A549 treated with GW870086 at 1 μM for 4 hours (cell line): ENCODE data around the gene MYL6. TPM values are rescaled to one million over a fixed set of nuclear protein-coding genes. Genes with fewer than 3 reads are reported as not detected.

Source experiments
- total RNA-seq: library from RNA; stranded (reverse); fragments of 200-300 nt; extraction: Qiagen RNA extraction; gene quantifications from 5 replicates; pipeline ENCODE4 v1.2.3, GENCODE V29; 2022; ENCODE audit warnings: low read depth

MYL6 gene
- 2,118 to 2,979 TPM (median 2,161 TPM) in 5 replicates for total RNA-seq

DNA sequence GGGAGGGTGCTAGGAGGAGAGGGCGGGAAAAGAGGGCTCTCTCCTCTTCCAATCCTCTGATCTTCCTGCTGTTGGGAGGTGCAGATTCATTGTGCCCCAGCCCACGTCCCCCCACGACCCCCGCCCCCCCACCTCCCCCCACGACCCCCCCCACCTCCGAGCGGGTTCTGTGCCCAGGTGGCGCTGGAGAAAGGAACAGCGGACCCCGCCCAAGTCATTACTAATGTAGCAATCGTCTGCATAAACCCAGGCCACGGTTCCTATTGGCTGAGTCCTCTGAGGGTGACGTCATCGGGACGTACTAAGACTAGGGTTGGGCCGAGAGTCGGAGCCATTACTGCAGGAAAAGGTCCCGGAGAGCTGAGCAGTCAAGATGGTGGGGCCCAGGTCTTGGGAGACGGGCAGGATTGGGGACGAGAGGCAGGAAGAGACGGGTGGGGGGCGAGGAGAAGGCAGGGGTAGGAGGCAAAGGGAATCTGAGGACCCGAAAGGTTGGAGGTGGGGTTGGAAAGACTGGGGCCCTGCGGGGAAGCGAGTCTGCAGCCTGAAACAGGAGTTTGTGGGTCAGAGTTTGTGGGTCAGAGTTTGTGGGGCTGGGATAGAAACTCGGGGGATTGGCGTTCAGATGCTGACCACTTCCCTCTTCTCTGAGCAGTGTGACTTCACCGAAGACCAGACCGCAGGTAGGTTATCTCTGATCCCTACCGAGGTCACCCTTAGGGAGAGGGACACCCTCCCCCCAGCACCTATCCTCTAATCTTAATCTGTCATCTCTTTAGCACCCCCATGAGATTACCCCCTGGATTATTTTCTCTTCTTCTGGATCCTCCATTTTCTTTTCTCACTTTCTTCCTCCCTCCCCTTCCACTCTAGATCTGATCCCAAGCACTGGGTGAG lies at the start of gene MYL6:
TSS of gene MYL6 (plus strand) at position 331 of the 897 bp plus-strand sequence. CDS start at position 374, 43 bp downstream.

DNA sequence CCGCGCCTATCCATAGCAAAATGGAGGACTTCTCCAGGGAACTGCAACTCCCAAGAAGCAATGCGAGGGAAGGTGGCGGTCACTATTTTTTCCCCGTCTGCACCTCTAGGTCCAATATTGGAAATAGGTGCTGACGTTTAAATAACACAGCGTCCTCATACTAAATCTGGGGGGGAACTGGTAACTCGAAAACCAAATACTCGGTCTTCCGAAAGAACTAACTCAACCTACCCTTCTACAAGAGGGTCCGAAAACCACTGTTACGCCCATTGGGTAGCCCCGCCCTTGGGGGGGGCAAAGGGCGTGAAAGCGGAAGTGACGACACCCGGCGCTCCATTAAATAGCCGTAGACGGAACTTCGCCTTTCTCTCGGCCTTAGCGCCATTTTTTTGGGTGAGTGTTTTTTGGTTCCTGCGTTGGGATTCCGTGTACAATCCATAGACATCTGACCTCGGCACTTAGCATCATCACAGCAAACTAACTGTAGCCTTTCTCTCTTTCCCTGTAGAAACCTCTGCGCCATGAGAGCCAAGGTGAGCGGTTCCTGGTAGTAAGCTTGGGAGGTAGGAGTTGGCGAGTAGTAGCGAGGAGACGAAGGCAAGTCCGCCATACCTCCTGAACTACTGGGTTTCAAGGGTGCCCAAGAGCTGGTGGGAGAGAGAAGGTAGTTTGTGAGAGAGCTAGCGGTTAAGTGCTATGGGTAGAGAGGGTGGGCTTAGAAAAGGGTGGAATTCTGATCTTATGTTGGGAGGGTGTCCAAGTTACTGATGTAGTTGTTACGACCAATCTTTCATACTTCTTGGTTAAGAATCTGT lies 41.7 kb upstream of the MYL6 start, which contains the start of gene RPL41:
TSS of gene RPL41 (plus strand) at position 367 of the 815 bp plus-strand sequence.

DNA sequence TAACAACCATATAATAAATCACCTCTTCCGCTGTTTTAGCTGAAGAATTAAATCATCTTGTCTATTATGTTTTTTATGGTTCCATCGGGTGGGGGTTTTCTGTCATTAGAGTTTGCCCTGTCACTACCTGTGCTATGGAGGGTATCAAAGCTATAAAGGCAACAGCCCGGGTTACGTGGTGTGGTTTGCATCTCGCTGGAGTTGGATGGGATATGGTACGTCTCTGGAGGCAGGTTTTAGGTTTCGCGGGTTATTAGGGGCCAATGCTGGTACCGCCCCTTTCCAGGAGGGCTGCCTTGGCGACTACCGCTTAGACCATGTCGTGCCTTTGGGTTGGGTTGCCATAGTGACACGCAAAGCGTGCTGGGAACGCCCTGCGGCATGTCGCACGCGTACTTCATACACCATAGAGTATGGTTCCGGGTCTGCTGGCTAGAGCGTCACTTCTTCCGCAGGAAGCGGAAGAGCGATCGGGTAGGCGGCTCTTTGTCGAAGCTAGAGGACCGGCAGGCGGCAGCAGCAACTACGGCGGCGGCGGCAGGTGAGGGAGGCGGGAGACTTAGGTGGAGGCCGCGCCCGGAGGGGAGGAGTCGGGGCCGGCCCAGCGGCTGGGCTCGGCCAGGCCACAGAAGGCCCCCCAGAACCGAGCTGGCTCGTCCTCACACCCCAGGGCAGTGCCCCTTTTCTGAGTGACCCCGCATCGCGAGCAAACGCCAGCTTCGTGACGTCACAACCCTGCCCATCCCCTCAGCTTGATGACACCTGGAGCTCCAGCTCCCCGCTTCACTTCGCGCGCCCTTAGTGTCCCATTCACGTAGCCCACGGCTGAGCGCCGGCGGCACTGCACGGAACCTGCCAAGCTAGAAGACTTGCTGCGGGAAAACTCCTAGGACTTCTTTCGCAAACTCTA lies 40.1 kb upstream of the MYL6 start, which contains the start of gene ZC3H10:
TSS of gene ZC3H10 (plus strand) at position 489 of the 910 bp plus-strand sequence. CDS start 2,297 bp downstream, outside the sequence.

DNA sequence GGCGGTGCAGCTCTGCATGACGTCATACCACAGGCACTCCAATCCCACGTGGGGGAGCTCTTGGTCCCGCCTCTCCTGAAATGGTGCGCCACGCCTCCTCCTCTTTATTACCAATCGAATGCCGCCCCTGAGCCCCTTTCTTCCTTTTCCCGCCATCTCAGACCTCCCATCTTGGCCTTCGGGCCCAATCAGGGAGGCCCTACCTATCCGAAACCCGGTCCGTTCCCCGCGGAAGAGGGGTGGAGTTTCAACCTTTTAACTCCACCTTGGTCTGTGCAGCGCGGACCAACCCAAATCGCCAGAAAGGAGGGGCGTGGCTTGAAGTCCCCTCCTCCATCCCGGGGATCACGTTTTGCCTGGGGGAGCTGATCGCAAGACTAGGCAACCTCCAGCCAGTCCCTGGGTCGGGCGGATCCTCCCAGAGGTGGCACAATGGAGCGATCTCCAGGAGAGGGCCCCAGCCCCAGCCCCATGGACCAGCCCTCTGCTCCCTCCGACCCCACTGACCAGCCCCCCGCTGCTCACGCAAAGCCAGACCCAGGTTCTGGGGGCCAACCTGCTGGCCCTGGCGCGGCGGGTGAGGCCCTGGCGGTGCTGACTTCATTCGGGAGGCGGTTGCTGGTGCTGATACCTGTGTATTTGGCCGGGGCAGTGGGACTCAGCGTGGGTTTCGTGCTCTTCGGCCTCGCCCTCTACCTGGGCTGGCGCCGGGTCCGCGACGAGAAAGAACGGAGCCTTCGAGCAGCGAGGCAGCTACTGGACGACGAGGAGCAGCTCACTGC lies 30.1 kb upstream of the MYL6 start, which contains the start of gene ESYT1:
TSS of gene ESYT1 (plus strand) at position 380 of the 782 bp plus-strand sequence. CDS start at position 433, 53 bp downstream.

DNA sequence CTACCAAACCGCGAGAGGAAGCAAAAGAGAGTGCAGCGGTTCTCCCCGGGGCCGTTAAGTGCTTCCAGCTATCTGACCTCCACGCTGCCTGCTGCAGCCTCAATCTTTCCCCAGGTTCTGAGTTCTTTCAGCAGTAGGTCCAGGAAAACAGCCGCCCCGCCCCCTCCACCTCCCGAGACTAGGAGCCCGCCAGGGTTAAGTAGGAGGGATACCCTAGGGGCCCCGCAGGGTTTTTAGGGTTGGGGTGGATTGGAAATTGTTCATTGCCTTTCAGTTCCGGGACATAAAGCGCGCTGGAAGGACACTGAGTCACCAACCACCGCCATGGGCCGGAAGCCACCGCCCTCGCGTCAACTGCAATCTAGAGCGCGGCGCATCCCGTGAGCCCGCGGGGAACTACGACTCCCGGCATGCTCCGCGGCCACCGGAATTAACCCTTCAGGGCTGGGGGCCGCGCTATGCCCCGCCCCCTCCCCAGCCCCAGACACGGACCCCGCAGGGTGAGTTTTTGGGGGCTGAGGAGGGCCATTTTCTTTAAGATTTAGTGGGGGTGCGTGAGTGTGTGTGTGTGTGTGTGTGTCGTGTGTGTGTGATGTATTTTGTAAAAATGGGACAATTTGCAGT lies 5.9 kb upstream of the MYL6 start, which contains the start of gene MYL6B:
TSS of gene MYL6B (plus strand) at position 456 of the 624 bp plus-strand sequence. CDS start 1,332 bp downstream, outside the sequence.

DNA sequence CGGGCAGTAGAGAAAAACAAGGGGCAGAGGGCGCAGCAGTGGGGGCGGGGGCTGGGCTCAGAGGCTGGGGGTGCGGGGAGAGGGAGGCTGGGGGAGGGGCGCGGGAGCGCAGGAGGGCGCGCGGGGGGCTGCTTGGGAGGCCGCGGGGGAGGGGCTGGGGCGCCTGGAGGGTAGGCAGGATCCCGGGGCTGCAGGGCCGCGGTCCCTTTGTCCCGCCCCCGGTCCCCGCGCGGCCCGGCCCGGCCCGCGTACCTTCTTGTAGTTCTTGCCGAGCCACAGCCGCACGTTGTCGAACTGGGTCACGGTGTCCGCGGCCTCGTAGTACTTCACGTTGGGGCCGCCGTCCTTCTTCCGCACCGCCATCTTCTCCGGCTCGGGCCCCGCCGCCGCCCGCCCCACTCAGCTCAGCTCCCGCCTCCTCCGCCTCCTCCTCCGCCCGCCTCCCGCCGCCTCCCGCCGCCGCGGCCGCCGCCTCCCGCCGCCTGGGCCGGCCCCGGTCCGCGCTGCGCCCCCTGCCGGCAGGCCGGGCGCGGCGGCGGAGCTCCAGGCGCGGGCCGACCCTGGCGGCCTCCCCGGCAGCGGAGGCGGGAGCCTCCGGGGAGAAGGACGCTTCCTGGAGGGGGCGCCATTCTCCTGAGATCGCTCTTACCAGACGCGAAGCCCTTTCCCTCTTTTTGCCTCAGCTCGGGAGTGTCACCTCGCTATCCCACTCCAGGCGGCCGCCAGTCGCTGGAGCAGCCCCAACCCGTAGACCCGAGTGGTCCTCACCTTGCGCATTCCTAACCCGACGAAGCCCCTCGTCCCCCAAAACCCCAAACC lies 31.1 kb downstream of the MYL6 start, which contains the start of gene SMARCC2:
TSS of gene SMARCC2 (minus strand) at position 385 of the 819 bp plus-strand sequence. CDS start at position 363, 22 bp downstream.

Other genes with a start within 250 kb of the MYL6 start
- 35.6 to 43.1 TPM (median 39.1 TPM) in 5 replicates for gene PYM1, start 230.5 kb upstream of the MYL6 start, total RNA-seq
- gene DGKA, start 227.2 kb upstream of the MYL6 start, total RNA-seq = 17.0 to 28.7 TPM (median 21.1 TPM) in 5 replicates
- 0.68 to 1.4 TPM (median 0.88 TPM) in 5 replicates for gene PMEL, start 192.3 kb upstream of the MYL6 start, total RNA-seq
- gene CDK2, start 191.5 kb upstream of the MYL6 start, total RNA-seq = 49.1 to 57.5 TPM (median 55.2 TPM) in 5 replicates
- gene RAB5B, start 184.3 kb upstream of the MYL6 start, total RNA-seq = 24.4 to 34.1 TPM (median 32.7 TPM) in 5 replicates
- 7.5 to 9.4 TPM (median 9.2 TPM) in 5 replicates for gene SUOX, start 161.1 kb upstream of the MYL6 start, total RNA-seq
- gene IKZF4, start 137.3 kb upstream of the MYL6 start, total RNA-seq = 1.7 to 3.9 TPM (median 2.9 TPM) in 5 replicates
- gene RPS26, start 116.4 kb upstream of the MYL6 start, total RNA-seq = 700 to 893 TPM (median 717 TPM) in 5 replicates
- gene ERBB3, start 78.2 kb upstream of the MYL6 start, total RNA-seq = 0.95 to 3.0 TPM (median 1.4 TPM) in 5 replicates
- gene PA2G4, start 53.8 kb upstream of the MYL6 start, total RNA-seq = 283 to 329 TPM (median 289 TPM) in 5 replicates
- 5,218 to 5,761 TPM (median 5,566 TPM) in 5 replicates for gene RPL41, start 41.7 kb upstream of the MYL6 start, total RNA-seq
- gene ZC3H10, start 40.1 kb upstream of the MYL6 start, total RNA-seq = 2.4 to 3.6 TPM (median 2.6 TPM) in 5 replicates
- 63.1 to 68.1 TPM (median 65.7 TPM) in 5 replicates for gene ESYT1, start 30.1 kb upstream of the MYL6 start, total RNA-seq
- 72.9 to 93.3 TPM (median 80.4 TPM) in 5 replicates for gene MYL6B, start 5.8 kb upstream of the MYL6 start, total RNA-seq
- gene SMARCC2, start 31.1 kb downstream of the MYL6 start, total RNA-seq = 27.3 to 35.8 TPM (median 34.5 TPM) in 5 replicates
- 20.0 to 27.0 TPM (median 24.3 TPM) in 5 replicates for gene RNF41, start 63.6 kb downstream of the MYL6 start, total RNA-seq
- 53.0 to 66.2 TPM (median 57.4 TPM) in 5 replicates for gene NABP2, start 66.0 kb downstream of the MYL6 start, total RNA-seq
- gene SLC39A5, start 71.7 kb downstream of the MYL6 start, total RNA-seq = 0.34 TPM in 1 of 5 replicates, not detected in the others
- 37.2 to 45.2 TPM (median 43.7 TPM) in 5 replicates for gene ANKRD52, start 100.0 kb downstream of the MYL6 start, total RNA-seq
- 16.2 to 17.4 TPM (median 17.0 TPM) in 5 replicates for gene COQ10A, start 108.6 kb downstream of the MYL6 start, total RNA-seq
- gene CS, start 142.0 kb downstream of the MYL6 start, total RNA-seq = 153 to 169 TPM (median 159 TPM) in 5 replicates
- 115 to 162 TPM (median 149 TPM) in 5 replicates for gene CNPY2, start 157.6 kb downstream of the MYL6 start, total RNA-seq
- gene PAN2, start 175.6 kb downstream of the MYL6 start, total RNA-seq = 13.1 to 19.3 TPM (median 15.9 TPM) in 5 replicates
- gene IL23A, start 180.5 kb downstream of the MYL6 start, total RNA-seq = 0.21 to 0.70 TPM (median 0.49 TPM) in 4 of 5 replicates, not detected in the other
- 9.8 to 13.2 TPM (median 11.6 TPM) in 5 replicates for gene STAT2, start 201.7 kb downstream of the MYL6 start, total RNA-seq
- gene APOF, start 204.5 kb downstream of the MYL6 start, total RNA-seq = not detected in 5 replicates